HT1080 (cell line): ENCODE data around the gene RPTOR. TPM values are rescaled to one million over a fixed set of nuclear protein-coding genes. Genes with fewer than 3 reads are reported as not detected.

ENCODE experiments used
- DNase-seq: peaks from one replicate; pipeline ENCODE4 v3.0.0-alpha.2; 2015; ENCODE audit warnings: low read depth
- total RNA-seq: library from RNA; depleted of rRNA; stranded (reverse); fragments of >200 nt; shearing (Covaris generic); gene quantifications from 2 replicates; pipeline ENCODE4 v1.2.3, GENCODE V29; 2014

The RPTOR gene
- total RNA-seq, 1 experiment from 2014 or later: 18.5 TPM

GRCh38 chr17:80965606-80966005 is 421.0 kb downstream of the RPTOR start:
- DNase-seq: no peak

- DNase-seq: no peak
Measured at GRCh38 chr17:80967404-80967872, 422.8 kb downstream of the RPTOR start.

DNA sequence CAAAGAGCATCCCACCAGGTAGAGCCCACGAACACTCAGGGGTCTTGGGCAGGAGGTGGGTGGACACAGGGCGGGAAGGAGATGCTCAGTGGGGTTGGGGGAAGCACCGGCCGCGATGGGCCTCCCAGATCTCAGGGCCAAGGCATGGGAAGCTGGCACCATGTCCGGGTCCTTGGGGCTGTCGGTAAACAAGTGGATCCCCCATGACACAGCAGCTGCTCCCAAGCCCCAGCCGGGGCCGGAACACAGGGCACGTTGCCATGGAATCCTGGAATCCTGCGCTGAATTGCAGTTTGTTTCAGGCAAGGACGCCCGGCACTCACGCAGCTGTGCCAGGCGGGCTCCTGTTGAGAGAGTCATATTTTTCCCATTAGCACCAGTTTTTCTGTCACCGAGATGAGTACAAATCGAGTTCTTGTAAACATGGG is 424.0 kb downstream of the RPTOR start:
- DNase-seq: no peak

- no peak for DNase-seq
Measured at GRCh38 chr17:80969030-80969673, 424.5 kb downstream of the RPTOR start.

DNA sequence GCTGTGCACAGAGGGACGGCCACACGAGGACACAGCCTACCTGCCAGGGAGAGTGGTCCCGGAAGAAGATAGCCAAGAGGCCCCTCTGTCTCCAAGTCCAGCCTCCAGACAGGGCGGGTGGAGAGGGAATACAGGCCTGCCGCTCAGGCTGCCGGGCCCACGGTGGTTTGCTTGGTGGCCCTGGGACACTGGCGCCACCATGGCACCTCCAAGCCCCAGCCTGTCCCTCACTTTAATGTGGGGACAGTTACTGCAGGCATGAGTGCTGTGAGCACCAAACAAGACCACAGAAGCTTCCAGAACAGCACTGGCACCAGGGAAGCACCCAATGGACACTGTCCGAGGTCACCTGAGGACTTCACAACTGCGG is 425.0 kb downstream of the RPTOR start:
- DNase-seq: no peak

DNA sequence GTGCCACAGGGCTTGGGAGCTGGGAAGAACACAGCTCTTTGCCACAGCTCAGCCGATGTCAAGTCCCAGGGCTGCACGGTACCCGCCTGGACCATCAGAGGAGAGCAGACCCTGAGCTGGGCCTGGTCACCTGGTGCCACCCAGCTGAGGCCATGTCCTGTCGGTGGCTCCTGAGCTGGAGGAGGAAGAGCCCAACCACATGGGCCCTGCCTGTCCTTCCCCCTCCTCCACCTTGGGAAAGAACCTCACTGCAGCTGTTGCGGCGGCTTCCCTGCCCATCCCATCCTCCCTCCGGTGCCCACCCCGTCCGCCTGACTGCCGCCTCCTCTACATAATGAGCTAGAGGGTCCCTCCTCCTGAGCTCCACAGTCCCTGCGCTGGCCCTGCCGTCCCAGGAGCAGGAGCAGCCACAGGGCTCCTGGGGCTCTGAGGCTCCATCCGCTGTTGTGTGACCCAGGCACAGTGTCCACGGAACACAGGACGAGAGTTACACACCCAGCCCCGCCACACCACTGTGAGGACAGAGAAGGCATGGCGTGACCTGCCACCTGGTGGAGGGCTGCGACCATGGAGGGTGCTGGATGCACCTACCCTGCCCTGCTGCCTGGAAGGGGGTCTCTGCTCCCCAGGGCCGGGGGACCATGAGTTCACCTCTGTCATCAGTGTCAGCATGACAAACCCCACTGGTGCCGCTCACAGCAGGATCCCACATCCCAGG is 425.6 kb downstream of the RPTOR start:
- DNase-seq: no peak

DNA sequence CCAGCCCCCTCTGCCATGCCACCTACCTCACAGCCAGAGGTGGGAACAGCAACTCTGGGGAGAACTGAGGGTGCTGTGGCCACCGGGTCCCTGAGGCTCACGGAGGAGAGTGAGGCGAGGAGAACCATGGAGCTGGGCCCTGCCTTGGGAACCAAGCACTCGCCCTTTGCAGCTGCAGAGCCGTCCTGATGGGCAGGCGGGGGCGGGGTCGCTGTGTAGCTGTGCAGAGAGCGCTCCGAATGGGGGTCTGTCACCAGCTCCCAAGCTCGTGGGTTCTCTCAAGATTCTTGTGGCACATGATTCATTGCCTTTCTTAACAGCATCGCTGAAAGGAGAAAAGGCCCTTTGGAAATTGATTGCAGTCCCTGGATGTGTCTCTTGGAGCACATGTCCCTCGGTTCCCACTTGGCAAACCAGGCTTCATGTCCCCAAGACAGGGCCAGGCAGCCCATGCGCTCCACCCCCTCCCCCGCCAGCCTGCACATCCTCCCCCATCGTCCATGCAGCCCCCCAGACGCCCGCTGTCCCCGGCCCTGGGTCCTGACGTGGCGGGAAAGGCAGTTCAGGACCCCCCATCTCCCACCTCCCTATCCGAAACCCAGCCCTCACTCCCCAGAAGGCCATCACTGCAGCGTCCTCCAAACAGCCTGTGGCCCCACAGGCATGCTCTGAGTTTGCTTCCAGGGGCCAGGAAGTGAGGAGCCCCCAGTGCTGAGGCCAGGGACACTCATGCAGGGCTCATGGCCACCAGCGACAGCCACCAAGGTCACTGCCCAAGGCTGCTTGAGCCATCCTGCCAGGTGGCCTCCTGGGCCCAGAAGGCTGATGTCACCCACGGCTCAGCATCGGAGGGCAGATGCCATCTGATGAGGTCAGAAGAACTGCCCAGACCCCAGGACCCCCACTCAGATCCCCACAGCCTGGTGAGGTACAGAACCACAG is 426.4 kb downstream of the RPTOR start:
- DNase-seq: no peak

- no peak for DNase-seq
Measured at GRCh38 chr17:80971704-80972304, 427.2 kb downstream of the RPTOR start.

- no peak for DNase-seq
Measured at GRCh38 chr17:80976701-80977100, 432.1 kb downstream of the RPTOR start.

GRCh38 chr17:80977172-80977571 is 432.5 kb downstream of the RPTOR start:
- DNase-seq: no peak

- no peak for DNase-seq
Measured at GRCh38 chr17:80978499-80979497, 434.2 kb downstream of the RPTOR start.

DNA sequence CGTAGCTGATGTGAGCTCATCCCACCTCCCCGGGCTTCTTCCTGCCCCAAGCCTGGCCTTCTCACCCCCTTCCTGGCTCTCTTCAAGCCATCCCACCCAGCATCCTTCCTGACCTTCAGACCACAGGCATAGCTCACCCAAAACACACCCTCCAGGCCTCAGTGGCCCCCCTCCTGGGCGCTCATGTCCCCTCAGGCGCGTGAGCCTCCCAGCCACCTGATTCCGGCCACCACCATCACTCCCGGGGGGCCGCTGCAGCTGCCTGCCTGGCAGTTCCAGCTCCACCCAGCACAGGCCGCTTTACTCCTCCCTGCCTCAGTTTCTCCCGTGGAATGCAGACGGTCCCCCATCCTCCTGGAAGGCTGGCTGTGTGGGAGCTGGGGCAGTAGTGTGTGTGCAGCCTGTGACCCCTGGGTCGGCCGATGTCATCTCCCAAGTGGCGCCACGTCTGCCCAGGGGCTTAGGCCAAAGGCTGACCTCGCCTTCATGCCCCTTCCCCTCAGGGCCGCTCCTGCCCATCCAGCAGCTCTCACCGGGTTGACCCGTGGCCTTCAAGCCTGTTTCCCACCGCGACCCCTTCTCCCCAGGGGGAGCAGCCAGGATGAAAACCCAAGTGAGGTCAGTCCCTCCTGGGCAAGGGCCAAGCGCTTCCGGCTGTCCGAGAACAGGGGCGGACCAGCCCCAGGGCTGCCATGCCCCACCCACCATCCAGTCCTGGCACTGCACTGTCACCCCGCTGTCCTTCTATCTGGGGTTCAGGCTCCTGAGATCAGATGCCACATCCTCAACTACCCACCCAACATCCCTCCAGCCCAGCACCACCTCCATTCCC is 435.1 kb downstream of the RPTOR start:
- no peak for DNase-seq

DNA sequence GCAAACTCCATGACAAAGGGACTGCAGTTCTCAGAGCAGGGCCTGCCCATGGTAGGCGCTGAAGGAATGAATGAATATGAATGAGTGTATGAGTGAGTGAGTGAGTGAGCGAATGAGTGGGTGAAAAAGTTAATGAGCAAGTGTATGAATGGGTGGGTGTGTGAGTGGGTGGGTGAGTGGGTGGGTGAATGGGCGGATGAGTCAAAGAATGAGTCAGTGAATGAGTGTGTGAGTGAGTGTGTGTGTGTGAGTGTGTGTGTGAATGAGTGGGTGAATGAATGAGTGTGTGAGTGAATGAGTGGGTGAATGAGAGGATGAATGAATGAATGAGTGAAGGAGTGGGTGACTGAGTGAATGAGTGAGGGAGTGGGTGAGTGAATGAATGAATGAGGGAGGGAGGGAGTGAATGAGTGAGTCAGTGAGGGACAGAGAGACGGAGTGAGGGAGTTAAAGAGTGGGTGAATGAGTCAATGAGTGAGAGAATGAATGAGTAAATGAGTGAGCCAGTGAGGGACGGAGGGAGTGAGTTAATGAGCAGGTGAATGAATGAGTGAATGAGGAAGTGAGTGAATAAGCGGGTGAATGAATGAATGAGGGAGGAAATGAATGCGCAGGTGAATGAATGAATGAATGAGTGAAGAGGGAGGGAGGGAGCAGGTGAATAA is 435.9 kb downstream of the RPTOR start:
- DNase-seq: peak; percentile 55

GRCh38 chr17:80981062-80981902 is 436.6 kb downstream of the RPTOR start:
- DNase-seq: no peak

- no peak for DNase-seq
Measured at GRCh38 chr17:80981929-80982425, 437.3 kb downstream of the RPTOR start.

GRCh38 chr17:80982426-80982974 is 437.9 kb downstream of the RPTOR start:
- DNase-seq: no peak

DNA sequence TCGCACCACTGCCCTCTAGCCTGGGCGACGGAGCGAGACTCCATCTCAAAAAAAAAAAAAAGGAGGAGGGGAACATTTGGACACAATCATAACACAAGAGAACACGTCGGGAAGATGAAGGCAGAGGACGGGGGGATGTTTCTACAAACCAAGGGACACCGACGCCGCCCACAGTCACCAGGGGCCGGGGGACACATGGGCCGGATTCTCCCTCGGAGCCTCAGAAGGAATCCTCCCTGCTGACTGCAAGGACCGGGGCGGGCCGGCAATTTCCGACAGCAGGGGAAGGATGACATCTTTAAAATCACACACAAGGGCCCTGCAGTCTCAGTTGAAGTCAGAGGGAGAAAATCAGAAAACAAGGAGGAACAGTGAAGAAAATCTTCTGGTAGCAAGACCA is 438.9 kb downstream of the RPTOR start:
- no peak for DNase-seq
